A549 (cell line): ENCODE data around the gene SLC6A6. TPM values are rescaled to one million over a fixed set of nuclear protein-coding genes. Genes with fewer than 3 reads are reported as not detected.
A peak's percentile ranks its signal among the peaks of the same experiment; 100 is the strongest.

Experiments
- ATAC-seq, 2 experiments: fragments of 200-7000 bp in 1 of 2; fragments of >200 bp in 1 of 2; cut with Nextera tagmentation in 1 of 2; cut with Tn5 transposase in 1 of 2; 3 replicates each; pipeline versions ENCODE4 v1.8.0 to v1.9.1; 2018 to 2020; ENCODE audit warnings: mild to moderate bottlenecking in 1 of 2, moderate library complexity in 1 of 2
- CTCF ChIA-PET: fragments of 300-600 bp; sonication (Branson Sonifier 250); formaldehyde crosslinking; extraction: SDS; loops from one replicate; lab custom pipeline; 2021; ENCODE audit warnings: antibody characterized with exemption, inconsistent platforms; lab: Yijun Ruan, JAX
- POLR2A ChIA-PET: fragments of 350-600 bp; formaldehyde crosslinking; extraction: SDS; loops from one replicate; lab custom pipeline; 2021; ENCODE audit warnings: antibody characterized with exemption, inconsistent platforms; lab: Yijun Ruan, JAX
- DNase-seq, 2 experiments: peaks; one replicate each; pipeline versions ENCODE4 v3.0.0 to v3.0.0-alpha.2; 2011 to 2016; ENCODE audit warnings: low read depth in 1 of 2, low spot score in 1 of 2
- FAIRE-seq: peaks from 2 replicates; lab custom pipeline; 2011; peaks lifted over from hg19 to GRCh38; lab: Jason Lieb, UNC
- H3K27ac ChIP-seq, 2 experiments: fragments of >200 bp; sonication (Bioruptor Twin); formaldehyde crosslinking; 3 replicates each; pipeline ENCODE4 v1.5.1; 2016 to 2017
- H3K4me1 ChIP-seq: fragments of >200 bp; sonication (Bioruptor Twin); formaldehyde crosslinking; 3 replicates; pipeline ENCODE4 v1.6.1; 2016
- H3K4me2 ChIP-seq: fragments of >200 bp; sonication (Bioruptor Twin); formaldehyde crosslinking; 3 replicates; pipeline ENCODE4 v1.6.1; 2016
- H3K4me3 ChIP-seq: fragments of >200 bp; sonication (Bioruptor Twin); formaldehyde crosslinking; 3 replicates; pipeline ENCODE4 v1.5.1; 2016
- H3K9me3 ChIP-seq: fragments of >200 bp; sonication (Bioruptor Twin); formaldehyde crosslinking; 3 replicates; pipeline ENCODE4 v1.6.1; 2016
- ATOH8 ChIP-seq: fragments of 250-450 bp; sonication (Bioruptor Pico); IDR thresholded peaks from 2 replicates; pipeline ENCODE4 v1.5.0; 2020; ENCODE audit warnings: low read depth, mild to moderate bottlenecking, moderate library complexity
- CHD2 ChIP-seq: fragments of 150-350 bp; IDR thresholded peaks from 2 replicates; pipeline ENCODE4 v1.6.1; 2014; ENCODE audit warnings: low read length; ENCODE audit not compliant: partially characterized antibody
- ESRRA ChIP-seq: fragments of 150-350 bp; IDR thresholded peaks from 2 replicates; pipeline ENCODE4 v1.6.1; 2014; ENCODE audit warnings: mild to moderate bottlenecking, low read length, borderline replicate concordance
- FOSB ChIP-seq: fragments of 250-450 bp; sonication (Bioruptor Pico); IDR thresholded peaks from 2 replicates; pipeline ENCODE4 v1.5.0; 2020; ENCODE audit warnings: mild to moderate bottlenecking, moderate library complexity
- FOSL2 ChIP-seq, 2 experiments: fragments of 450-650 bp in 1 of 2; fragments of >200 bp in 1 of 2; sonication (Bioruptor Twin) in 1 of 2; formaldehyde crosslinking; IDR thresholded peaks; 2 replicates each; pipeline versions ENCODE4 v1.5.0 to v1.6.1; 2016 to 2020; ENCODE audit warnings: mild to moderate bottlenecking in 1 of 2, moderate library complexity in 1 of 2
- GATA3 ChIP-seq: IDR thresholded peaks from 2 replicates; pipeline ENCODE4 v1.6.1; 2012; ENCODE audit warnings: borderline replicate concordance
- HEYL ChIP-seq: fragments of 250-450 bp; sonication (Bioruptor Pico); IDR thresholded peaks from 2 replicates; pipeline ENCODE4 v1.8.0; 2021; ENCODE audit warnings: mild to moderate bottlenecking, moderate library complexity
- HMGXB4 ChIP-seq: fragments of 250-450 bp; sonication (Bioruptor Pico); IDR thresholded peaks from 2 replicates; pipeline ENCODE4 v1.5.0; 2021; ENCODE audit warnings: mild to moderate bottlenecking, moderate library complexity, borderline replicate concordance
- HOXA7 ChIP-seq: fragments of 250-450 bp; sonication (Bioruptor Pico); IDR thresholded peaks from 2 replicates; pipeline ENCODE4 v1.5.0; 2020; ENCODE audit warnings: mild to moderate bottlenecking, moderate library complexity
- KDM1A ChIP-seq: fragments of 200-600 bp; sonication (generic); IDR thresholded peaks from 2 replicates; pipeline ENCODE4 v1.6.1; 2016; ENCODE audit warnings: low read depth, mild to moderate bottlenecking
- MAFK ChIP-seq: fragments of 450-650 bp; IDR thresholded peaks from 2 replicates; pipeline ENCODE4 v1.6.1; 2014; ENCODE audit not compliant: partially characterized antibody
- MAZ ChIP-seq: fragments of 150-350 bp; IDR thresholded peaks from 2 replicates; pipeline ENCODE4 v1.6.1; 2014; ENCODE audit warnings: antibody characterized with exemption, low read depth, low read length, borderline replicate concordance
- NFE2L2 ChIP-seq: fragments of 150-350 bp; conservative IDR thresholded peaks from 2 replicates; pipeline ENCODE4 v1.6.1; 2014; ENCODE audit warnings: low read length
- NPAS2 ChIP-seq: fragments of 250-450 bp; sonication (Bioruptor Pico); IDR thresholded peaks from 2 replicates; pipeline ENCODE4 v1.8.0; 2022; ENCODE audit warnings: mild to moderate bottlenecking, moderate library complexity, borderline replicate concordance
- PBX3 ChIP-seq: IDR thresholded peaks from 2 replicates; pipeline ENCODE4 v1.6.1; 2012
- PHF8 ChIP-seq: fragments of 200-600 bp; sonication (generic); IDR thresholded peaks from 2 replicates; pipeline ENCODE4 v1.6.1; 2016; ENCODE audit warnings: low read depth, mild to moderate bottlenecking, antibody characterized with exemption, moderate library complexity, borderline replicate concordance
- POLR2AphosphoS2 ChIP-seq: conservative IDR thresholded peaks from 2 replicates; pipeline ENCODE4 v1.6.1; 2012; ENCODE audit warnings: low read length, improper control_type of control experiment, inconsistent platforms
- RFX5 ChIP-seq: fragments of 450-650 bp; IDR thresholded peaks from 2 replicates; pipeline ENCODE4 v1.7.1; 2014; ENCODE audit warnings: antibody characterized with exemption, mild to moderate bottlenecking, moderate library complexity
- TFCP2L1 ChIP-seq: fragments of 250-450 bp; sonication (Bioruptor Pico); IDR thresholded peaks from 2 replicates; pipeline ENCODE4 v1.5.0; 2021; ENCODE audit warnings: mild to moderate bottlenecking
- ZFP36 ChIP-seq: fragments of 450-650 bp; IDR thresholded peaks from 2 replicates; pipeline ENCODE4 v1.6.1; 2014; ENCODE audit warnings: borderline replicate concordance; ENCODE audit not compliant: partially characterized antibody
- ZSCAN20 ChIP-seq: fragments of 250-450 bp; sonication (Bioruptor Pico); IDR thresholded peaks from 2 replicates; pipeline ENCODE4 v1.8.0; 2022; ENCODE audit warnings: mild to moderate bottlenecking, moderate library complexity
- WGBS: methylation state at CpG from one replicate; pipeline ENCODE4 v1.1.6; 2017; ENCODE audit errors: missing lambda C conversion rate; 5-methylcytosine and 5-hydroxymethylcytosine counted together
- polyA plus RNA-seq, 4 experiments: library from polyadenylated mRNA; depleted of rRNA in 3 of 4; stranded (reverse); fragments of >200 nt; fragmentation: RNase III in 1 of 4; extraction: RNeasy Plus Mini Kit Qiagen cat#74134 plus additional on column Dnase treatment in 1 of 4; gene quantifications; 2 replicates in 3 of 4; 3 replicates in 1 of 4; pipeline ENCODE4 v1.2.3, GENCODE V29; 2011 to 2017
- TF ChIP-seq, protein P1 (sequence below): fragments of 150-350 bp; IDR thresholded peaks from 2 replicates; pipeline ENCODE4 v1.6.1; 2014; ENCODE audit warnings: low read depth, mild to moderate bottlenecking, low read length
- TF ChIP-seq, protein P2 (sequence below): IDR thresholded peaks from 2 replicates; pipeline ENCODE4 v1.6.1; 2012

The SLC6A6 gene
- polyA plus RNA-seq, 2 of the 4 experiments (the other 2 are of a cell fraction) = 73.3 to 73.8 TPM

DNA sequence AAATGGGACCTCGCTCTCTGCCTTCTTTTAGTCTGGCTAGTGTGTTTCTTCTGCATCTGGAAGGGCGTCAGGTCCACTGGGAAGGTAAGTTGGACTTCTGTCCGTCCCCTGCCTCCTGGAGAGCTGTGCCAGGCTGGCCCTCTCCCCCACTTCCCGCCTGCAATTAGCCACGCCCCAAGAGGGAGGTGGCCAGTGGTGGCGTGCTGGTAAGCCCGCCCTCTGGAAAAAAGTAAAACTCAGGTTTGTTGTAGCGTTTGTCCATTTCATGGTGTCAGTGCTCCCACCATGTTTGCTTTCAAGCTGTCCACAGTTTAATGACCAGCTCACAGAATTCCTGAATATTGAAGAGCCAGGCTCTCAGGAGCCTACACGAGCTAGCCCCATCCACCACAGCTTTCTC, 55.6 kb downstream of the SLC6A6 start:
- ATAC-seq (peak in 1 of 2 experiments; percentile 49; a peak in 4 of 6 replicates), FAIRE-seq (no peak)

GRCh38 chr3:14458434-14459275, 56.2 kb downstream of the SLC6A6 start:
- 59% methylated on average over 11 of the region's 11 CpGs for WGBS
- ATAC-seq (no peak), FAIRE-seq (no peak), DNase-seq (no peak)
- peak overlapping the region; percentile 41 for H3K4me2 ChIP-seq
- H3K4me1 ChIP-seq = peaks cover 68% of the 10 kb centered on the region
- peak overlapping the region; percentile 45 to 66; a peak in 5 of 6 replicates for H3K27ac ChIP-seq
- no peaks in the 10 kb centered on the region for H3K9me3 ChIP-seq
- CTCF ChIA-PET = interaction anchor here (0.7 to 7.6 kb wide), 11 partner anchors 10 to 803 kb away, joined by 3 to 173 read pairs (median 3); partner anchors contain the start of gene SLC6A6
- POLR2A ChIA-PET = interaction anchor here (1.0 to 1.2 kb wide), 2 partner anchors 56 to 280 kb away, joined by 3 to 4 read pairs; partner anchors contain the start of genes LSM3 and SLC6A6
- no peak for TF ChIP-seq ATOH8 (CRISPR knock-in tag)
- TF ChIP-seq MAZ = no peak
- no peak for TF ChIP-seq CHD2
- no peak for TF ChIP-seq HMGXB4
- no peak for TF ChIP-seq FOSB (CRISPR knock-in tag)
- TF ChIP-seq GATA3 = no peak
- no peak for TF ChIP-seq FOSL2 (IDR thresholded peaks at IDR 0.05)
- TF ChIP-seq FOSL2 (CRISPR knock-in tag; IDR thresholded peaks at IDR 0.05) = no peak
- TF ChIP-seq KDM1A = no peak
- TF ChIP-seq TFCP2L1 = no peak
- no peak for TF ChIP-seq HEYL
- no peak for TF ChIP-seq ZSCAN20 (CRISPR knock-in tag)
- TF ChIP-seq NPAS2 = no peak
- TF ChIP-seq MAFK = no peak
- TF ChIP-seq ESRRA = no peak
- TF ChIP-seq, protein P1, sequence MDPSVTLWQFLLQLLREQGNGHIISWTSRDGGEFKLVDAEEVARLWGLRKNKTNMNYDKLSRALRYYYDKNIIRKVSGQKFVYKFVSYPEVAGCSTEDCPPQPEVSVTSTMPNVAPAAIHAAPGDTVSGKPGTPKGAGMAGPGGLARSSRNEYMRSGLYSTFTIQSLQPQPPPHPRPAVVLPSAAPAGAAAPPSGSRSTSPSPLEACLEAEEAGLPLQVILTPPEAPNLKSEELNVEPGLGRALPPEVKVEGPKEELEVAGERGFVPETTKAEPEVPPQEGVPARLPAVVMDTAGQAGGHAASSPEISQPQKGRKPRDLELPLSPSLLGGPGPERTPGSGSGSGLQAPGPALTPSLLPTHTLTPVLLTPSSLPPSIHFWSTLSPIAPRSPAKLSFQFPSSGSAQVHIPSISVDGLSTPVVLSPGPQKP = no peak
- TF ChIP-seq NFE2L2 = no peak
- TF ChIP-seq HOXA7 (CRISPR knock-in tag) = no peak
- TF ChIP-seq RFX5 = no peak
- TF ChIP-seq PHF8 = no peak
- TF ChIP-seq, protein P2, sequence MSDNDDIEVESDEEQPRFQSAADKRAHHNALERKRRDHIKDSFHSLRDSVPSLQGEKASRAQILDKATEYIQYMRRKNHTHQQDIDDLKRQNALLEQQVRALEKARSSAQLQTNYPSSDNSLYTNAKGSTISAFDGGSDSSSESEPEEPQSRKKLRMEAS = no peak
- H3K4me3 ChIP-seq = no peak overlapping the region

More for the DNA sequence above, 55.6 kb downstream of the SLC6A6 start:
- DNase-seq = peak in 1 of 2 experiments; percentile 41
- WGBS = 61% methylated on average over 9 of the region's 9 CpGs
- Histone ChIP-seq H3K9me3 (no peaks in the 10 kb centered on the region), H3K27ac (peak overlapping the region; percentile 45 to 66; a peak in 5 of 6 replicates), H3K4me3 (no peak overlapping the region), H3K4me2 (peak overlapping the region; percentile 41), H3K4me1 (peaks cover 74% of the 10 kb centered on the region)
- CTCF ChIA-PET = interaction anchor here (0.9 to 7.6 kb wide), 9 partner anchors 10 to 803 kb away, joined by 3 to 173 read pairs (median 3); partner anchors contain the start of gene SLC6A6
- POLR2A ChIA-PET = interaction anchor here (1.0 to 1.2 kb wide), 2 partner anchors 55 to 279 kb away, joined by 3 to 4 read pairs; partner anchors contain the start of genes LSM3 and SLC6A6
- TF ChIP-seq POLR2AphosphoS2 (0 out of 2 replicates have a peak, but pooled peaks have one; percentile 13), PBX3 (no peak), ZFP36 (no peak)
